Activated CD4-positive, alpha-beta T cell treated with anti-CD3 and anti-CD28 coated beads, Interleukin-2, Interleukin-4, amounts not matched to agents 100 ng/mL and 50 ng/mL, durations not matched to agents 16 hours and 8 hours (primary cell): ENCODE data around the gene KRT3.

Experiments used
- DNase-seq: peaks from one replicate; pipeline ENCODE4 v3.0.0-alpha.2; 2020; ENCODE audit warnings: low spot score

Gene KRT3

DNA sequence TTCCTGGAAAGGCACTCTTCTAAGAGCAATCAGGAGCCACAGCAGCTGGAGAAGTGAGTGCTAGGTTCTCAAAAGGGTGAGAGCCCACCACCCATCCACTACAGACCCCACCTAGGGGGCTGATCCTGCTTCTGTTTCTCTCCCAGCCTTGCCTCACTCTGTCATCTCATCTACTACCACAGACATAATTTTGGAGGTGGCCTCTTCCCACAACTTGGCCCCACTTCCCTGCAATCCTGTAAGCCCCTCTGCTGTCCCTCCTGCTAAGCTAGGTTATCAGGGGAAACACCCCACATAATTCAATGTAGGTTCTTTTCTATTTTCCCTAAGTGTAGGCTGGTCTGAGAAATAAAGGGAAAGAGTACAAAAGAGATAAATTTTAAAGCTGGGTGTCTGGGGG lies 35.3 kb downstream of the KRT3 start:
- no peak for DNase-seq

- no peak for DNase-seq
Observed at GRCh38 chr12:52759695-52760094, 36.2 kb downstream of the KRT3 start.

GRCh38 chr12:52759218-52759617 lies 36.7 kb downstream of the KRT3 start:
- no peak for DNase-seq

DNA sequence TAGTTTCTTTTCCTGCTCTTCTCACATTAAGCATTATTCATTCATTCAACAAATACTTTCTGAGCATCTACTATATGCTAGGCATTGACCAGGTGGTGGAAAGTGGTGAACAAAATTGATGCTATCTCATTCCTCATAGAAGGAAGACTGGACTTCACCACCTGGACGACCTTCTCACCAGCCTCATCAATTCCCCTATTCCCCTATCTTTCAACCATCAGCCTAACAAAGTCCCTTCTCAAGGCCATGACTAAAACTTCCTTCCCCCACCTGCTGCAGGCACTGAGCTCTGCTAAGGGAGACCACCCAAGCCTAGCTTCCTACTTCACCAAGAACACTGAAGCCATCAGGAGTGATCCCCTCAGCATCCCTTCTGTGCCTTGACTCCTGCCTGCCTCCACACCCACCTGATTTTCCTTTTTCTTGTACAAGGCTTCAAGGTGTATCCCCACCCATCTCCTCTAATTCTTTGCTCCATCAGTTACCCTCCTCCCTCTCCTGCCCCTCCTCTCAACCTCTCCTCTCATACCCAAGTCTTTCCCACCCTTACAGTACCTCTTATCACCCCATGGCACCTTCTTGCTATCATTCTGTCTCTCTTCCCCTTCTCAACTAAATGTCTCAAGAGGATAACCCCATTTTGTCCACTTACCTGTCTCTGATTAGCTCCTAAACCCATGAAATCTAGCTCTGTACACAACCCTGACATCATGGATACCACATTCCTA lies 38.3 kb downstream of the KRT3 start:
- DNase-seq, result no peak

- DNase-seq, result no peak
Observed at GRCh38 chr12:52756281-52756960, 39.5 kb downstream of the KRT3 start.

DNA sequence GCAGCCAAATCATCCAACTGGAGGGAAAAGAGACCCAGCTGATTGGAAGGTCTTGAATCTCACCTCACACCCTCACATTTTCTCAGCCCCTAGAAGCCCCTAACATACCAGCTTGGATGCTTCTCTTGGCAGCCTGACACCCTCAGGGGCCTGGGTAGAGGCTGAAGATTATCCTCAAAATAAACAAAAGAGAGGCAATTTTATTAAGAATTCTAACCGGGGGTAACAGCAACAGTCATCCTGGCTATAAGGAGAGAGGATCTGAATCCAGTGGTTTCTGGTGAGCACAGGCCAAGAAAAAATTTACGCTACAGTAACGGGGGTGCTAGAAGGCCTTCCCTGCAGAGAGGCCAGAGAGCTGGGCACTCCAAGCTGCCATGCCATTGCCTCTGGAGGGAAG lies 40.4 kb downstream of the KRT3 start:
- no peak for DNase-seq

- no peak for DNase-seq
Observed at GRCh38 chr12:52754135-52754534, 41.8 kb downstream of the KRT3 start.

- DNase-seq, result no peak
Observed at GRCh38 chr12:52753283-52753682, 42.6 kb downstream of the KRT3 start.

DNA sequence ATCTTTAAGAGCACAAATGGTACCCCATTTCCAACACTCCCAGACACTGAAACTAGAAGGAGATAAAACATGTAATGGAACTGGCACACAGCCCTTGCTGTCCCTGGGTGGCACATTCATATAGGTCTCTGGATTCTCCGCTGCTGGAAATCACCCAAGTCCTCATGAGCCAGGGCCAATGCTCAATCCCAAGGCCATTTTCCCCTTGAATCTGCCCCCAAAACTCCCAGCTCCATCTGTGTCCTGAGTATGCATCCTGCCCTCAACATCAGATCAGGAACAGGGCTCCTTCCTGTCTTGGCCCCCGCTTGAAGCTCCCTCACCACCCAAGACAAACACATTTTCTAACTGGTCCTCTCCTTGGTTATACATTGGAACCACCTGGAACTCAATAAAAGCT lies 43.4 kb downstream of the KRT3 start:
- DNase-seq, result no peak

GRCh38 chr12:52751795-52752194 lies 44.1 kb downstream of the KRT3 start:
- no peak for DNase-seq

DNA sequence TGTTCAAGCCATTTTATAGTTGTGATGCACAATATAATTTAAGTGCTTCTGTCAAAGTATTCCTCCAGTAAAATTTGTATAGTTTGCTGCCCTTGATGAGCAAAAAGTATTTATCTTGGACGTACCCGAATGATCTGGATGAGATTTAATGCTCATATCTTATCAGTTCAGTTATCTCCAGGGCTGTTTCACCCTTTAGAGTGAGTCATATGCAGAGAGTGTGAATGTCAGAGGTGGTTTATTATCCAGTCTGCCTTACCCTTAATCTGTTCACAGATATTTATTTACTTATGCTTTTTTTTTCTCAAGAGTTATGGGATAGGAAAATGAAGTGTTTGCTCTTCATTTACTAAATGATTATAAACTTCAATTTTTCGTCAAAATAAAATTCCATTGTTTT lies 45.4 kb downstream of the KRT3 start:
- peak; percentile 6 for DNase-seq

DNA sequence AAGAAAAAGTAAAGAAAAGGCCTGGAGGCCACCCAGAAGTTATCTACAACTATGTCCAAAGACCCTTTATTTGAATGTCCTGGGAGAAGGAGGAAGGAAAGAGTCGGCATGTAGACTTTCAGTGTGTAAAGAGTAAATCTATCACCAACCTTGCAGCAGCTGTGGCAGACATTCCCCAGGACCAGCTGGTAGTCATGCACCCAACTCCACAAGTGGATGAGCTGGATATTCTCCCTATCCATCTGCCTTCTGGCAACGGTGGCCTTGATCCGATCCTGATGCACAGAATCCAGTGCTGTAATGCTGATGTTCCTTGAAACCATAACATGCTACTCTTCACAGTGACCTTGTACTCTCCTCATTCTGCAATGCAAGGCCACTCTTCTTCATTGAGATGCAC lies 46.1 kb downstream of the KRT3 start:
- no peak for DNase-seq

DNA sequence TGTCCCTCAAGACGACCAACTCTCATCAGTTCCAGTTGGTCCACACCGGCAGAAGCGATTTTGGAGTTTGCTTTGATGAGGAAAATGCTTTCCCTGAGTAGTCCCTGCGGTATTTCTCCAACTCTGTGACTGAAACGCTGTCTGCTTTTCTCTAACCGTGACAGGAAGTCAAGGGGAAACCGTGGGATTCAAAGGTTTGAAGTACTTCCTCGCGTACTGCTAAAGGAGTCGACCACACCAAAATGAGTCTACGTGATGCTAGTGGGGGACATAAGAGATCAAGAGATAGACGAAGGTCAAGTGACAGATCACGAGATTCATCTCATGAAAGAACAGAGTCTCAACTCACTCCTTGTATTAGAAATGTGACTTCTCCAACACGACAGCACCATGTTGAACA lies 47.3 kb downstream of the KRT3 start:
- no peak for DNase-seq

DNA sequence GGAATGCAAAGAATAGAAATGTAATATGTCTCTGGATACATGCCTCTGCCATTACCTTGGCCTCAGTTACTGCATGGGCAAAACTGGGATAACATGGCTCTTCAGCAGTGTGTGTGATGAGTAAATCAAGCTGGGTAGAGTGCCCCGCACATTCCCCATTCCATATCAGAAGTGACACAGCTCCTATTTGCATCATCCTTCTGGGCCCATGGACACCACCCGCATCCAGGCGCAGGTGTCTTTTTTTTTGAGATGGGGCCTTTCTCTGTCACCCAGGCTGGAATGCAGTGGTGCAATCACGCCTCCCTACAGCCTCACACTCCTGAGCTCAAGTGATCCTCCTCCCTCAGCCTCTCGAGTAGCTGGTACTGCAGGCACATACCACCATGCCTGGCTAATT lies 50.4 kb downstream of the KRT3 start:
- no peak for DNase-seq

DNA sequence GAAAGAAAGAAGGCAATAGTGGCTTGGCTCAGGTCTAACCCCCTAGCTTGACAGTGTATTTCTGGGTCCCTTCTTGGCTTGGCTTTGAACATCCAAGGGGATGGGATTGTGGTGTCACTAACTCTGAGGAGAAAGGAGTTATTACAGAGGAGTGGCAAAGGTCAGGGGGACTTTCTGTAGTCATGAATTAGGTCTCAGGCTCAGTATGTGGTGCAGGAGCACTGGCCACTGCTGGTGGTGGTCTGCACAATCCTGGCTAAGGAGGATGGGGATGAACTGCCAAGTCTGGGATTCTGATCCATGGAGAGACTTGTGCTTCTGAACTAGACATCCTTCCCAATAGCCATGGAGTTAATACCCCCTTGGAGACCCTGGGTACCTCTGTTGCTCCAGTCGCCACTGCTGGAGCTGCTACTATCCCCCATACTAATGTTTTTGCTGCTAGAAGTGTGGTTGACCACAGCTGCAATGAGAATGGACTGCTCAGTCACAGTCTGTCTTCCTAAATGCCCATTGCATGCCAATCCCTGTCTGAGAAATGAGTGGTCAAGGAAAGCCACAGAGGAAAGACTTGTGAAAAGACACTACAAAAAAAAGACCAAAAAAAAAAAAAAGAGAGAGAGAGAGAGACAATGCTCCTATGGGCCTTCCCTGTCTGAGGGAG lies 51.3 kb downstream of the KRT3 start:
- DNase-seq, result no peak

DNA sequence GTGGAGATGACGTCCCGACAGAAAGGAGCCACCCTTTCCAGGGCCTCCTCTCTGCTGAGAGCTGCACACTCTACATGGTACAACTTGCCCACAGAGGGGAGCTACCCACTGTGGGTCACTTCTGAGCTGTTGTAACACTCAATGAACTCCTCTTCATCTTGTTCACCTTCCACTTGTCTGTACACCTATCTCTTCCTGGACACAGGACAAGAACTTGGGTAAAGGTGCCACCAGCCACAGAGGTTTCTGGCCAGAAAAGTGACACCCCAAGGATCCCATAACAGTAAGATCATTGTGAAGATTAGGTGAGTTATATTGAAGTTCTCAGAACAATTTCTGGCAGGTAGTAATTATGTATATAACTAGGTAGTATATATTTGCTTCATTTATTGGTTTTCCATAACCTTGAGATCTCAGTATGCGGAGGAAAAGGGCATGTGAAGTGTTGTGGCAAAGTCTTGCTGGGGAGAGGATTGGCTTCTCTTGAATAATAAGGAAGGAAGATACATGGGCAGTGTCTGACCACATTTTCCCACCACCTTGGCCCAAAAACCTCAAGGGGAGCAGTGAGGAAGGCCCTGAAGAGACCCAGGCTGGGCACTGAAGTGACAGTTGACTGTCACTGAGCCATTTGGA lies 53.0 kb downstream of the KRT3 start:
- no peak for DNase-seq

DNA sequence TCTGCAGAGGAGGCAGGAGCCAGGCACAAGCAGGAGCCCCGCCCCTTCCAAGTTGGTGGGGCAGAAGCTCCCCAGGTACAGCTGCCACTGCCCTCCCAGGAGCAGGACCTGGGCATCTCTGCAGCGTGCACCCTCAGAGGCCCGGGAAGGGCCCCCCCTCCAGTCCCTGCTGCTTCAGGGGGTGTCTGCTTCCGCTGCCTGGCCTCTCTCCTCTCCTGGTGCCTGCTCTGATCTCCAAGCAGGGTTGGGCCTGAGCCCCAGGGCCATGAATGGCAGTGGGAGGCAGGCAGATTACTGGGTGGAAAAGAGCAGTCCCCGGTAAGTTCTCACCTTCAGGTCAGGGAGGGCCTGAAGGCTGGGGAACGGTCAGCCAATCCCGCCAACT lies 53.7 kb downstream of the KRT3 start:
- DNase-seq, result no peak

- peak; percentile 28 for DNase-seq
Observed at GRCh38 chr12:52741375-52742195, 54.3 kb downstream of the KRT3 start.

GRCh38 chr12:52740584-52740983 lies 55.3 kb downstream of the KRT3 start:
- no peak for DNase-seq

DNA sequence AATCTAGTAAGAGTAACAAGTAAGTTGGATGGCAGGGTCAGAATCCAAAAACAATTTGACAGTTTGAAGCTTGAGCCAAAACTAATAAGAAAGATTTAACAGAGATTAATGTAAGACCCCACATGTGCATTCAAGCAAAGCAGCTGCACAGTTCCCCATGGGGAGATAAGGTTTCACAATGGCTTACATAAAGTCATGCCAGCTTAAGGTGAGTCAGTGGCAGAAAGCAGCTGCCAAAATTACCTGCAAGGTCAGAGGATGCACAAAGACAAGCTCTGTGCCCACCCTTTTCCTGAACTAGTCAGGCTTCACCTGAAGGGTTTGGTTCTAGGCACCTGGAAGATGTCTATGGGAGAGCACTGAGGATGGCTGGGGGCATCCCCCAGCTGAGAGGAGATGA lies 56.0 kb downstream of the KRT3 start:
- no peak for DNase-seq
